Lung (tissue), 12 donors: Measurements from ENCODE around the gene CNP. TPM values are rescaled to one million over a fixed set of nuclear protein-coding genes. Genes with fewer than 3 reads are reported as not detected.

Experiments
- ATAC-seq: fragments of 200-7000 bp; cut with Tn5 transposase; one replicate; pipeline ENCODE4 v1.9.1; 2020; ENCODE audit warnings: moderate number of reproducible peaks; ENCODE audit not compliant: insufficient read depth, low FRiP score
- DNase-seq, 3 donors: peaks; one replicate each; pipeline ENCODE4 v3.0.0-alpha.2; 2013 to 2017
- H3K27ac ChIP-seq, 2 donors: one replicate each; pipeline ENCODE4 v1.5.1; 2013; ENCODE audit warnings: mild to moderate bottlenecking in 2 of 2, moderate library complexity in 2 of 2, control low read depth in 1 of 2, inconsistent platforms in 1 of 2, low read depth in 1 of 2, low read length in 1 of 2
- H3K27me3 ChIP-seq, 3 donors: one replicate each; pipeline ENCODE4 v1.5.1; 2013; ENCODE audit warnings: low read length in 2 of 3; ENCODE audit not compliant: control insufficient read depth in 3 of 3, insufficient read depth in 3 of 3
- H3K36me3 ChIP-seq, 4 donors: one replicate each; pipeline ENCODE4 v1.5.1; 2013; ENCODE audit warnings: low read length in 4 of 4, mild to moderate bottlenecking in 1 of 4, moderate library complexity in 1 of 4; ENCODE audit not compliant: control insufficient read depth in 4 of 4, insufficient read depth in 4 of 4
- H3K4me1 ChIP-seq, 5 donors: one replicate each; pipeline ENCODE4 v1.5.1; 2013; ENCODE audit warnings: low read length in 5 of 5, mild to moderate bottlenecking in 2 of 5, moderate library complexity in 1 of 5; ENCODE audit not compliant: control insufficient read depth in 5 of 5, insufficient read depth in 5 of 5
- H3K4me3 ChIP-seq: one replicate; pipeline ENCODE4 v1.5.1; 2013; ENCODE audit warnings: mild to moderate bottlenecking, control low read depth, moderate library complexity
- H3K9ac ChIP-seq, 2 donors: one replicate each; pipeline ENCODE4 v1.5.1; 2013; ENCODE audit warnings: low read length in 2 of 2, control low read depth in 1 of 2; ENCODE audit not compliant: insufficient read depth in 1 of 2
- H3K9me3 ChIP-seq, 4 donors: one replicate each; pipeline ENCODE4 v1.5.1; 2013; ENCODE audit warnings: low read length in 3 of 4, mild to moderate bottlenecking in 1 of 4, moderate library complexity in 1 of 4; ENCODE audit not compliant: control insufficient read depth in 4 of 4, insufficient read depth in 3 of 4
- WGBS, 2 donors: extraction: QIAGEN DNeasy Blood & Tissue Kit; methylation state at CpG; one replicate each; pipeline ENCODE4 v1.1.7; 2013; 5-methylcytosine and 5-hydroxymethylcytosine counted together
- polyA plus RNA-seq, 2 donors: library from polyadenylated mRNA; stranded (reverse); fragments of 200-250 nt; gene quantifications; one replicate each; pipeline ENCODE4 v1.2.1, GENCODE V29; 2013
- total RNA-seq, 2 donors: library from RNA; depleted of rRNA in 1 of 2; stranded (reverse); fragments of >200 nt in 1 of 2; gene quantifications; one replicate each; pipeline ENCODE4 v1.2.1, GENCODE V29; 2014 to 2021
- TF ChIP-seq, protein P1 (sequence below): IDR thresholded peaks from 2 replicates; pipeline ENCODE4 v1.5.1; 2012; ENCODE audit warnings: mild to moderate bottlenecking; ENCODE audit errors: control extremely low read depth, extremely low read depth
- donor health status: control.
- donor health status: control.
- donor health status: Bipolar disorder and iron deficiency.
- donor health status: healthy.
- donor health status: DM: yes; HTN: yes; CAD: no.

Gene CNP
- total and polyA plus RNA-seq, 4 donors = 32.3 to 53.5 (median 33.9) TPM

DNA sequence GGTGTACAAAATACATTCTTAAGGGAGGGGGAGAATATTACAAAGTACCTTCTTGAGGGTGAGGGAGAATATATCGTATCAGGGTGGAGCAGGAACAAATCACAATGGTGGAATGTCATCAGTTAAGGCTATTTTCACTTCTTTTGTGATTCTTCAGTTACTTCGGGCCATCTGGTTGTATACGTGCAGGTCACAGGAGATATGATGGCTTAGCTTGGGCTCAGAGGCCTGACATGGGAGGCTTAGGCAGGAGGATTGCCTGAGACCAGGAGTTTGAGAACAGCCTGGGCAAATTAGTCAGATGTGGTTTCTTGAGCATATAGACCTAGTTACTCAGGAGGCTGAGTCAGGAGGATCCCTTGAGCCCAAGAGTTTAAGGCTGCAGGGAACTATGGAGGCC, 23.1 kb upstream of the CNP start:
- no peak overlapping the region for H3K4me3 ChIP-seq
- TF ChIP-seq, protein P1, sequence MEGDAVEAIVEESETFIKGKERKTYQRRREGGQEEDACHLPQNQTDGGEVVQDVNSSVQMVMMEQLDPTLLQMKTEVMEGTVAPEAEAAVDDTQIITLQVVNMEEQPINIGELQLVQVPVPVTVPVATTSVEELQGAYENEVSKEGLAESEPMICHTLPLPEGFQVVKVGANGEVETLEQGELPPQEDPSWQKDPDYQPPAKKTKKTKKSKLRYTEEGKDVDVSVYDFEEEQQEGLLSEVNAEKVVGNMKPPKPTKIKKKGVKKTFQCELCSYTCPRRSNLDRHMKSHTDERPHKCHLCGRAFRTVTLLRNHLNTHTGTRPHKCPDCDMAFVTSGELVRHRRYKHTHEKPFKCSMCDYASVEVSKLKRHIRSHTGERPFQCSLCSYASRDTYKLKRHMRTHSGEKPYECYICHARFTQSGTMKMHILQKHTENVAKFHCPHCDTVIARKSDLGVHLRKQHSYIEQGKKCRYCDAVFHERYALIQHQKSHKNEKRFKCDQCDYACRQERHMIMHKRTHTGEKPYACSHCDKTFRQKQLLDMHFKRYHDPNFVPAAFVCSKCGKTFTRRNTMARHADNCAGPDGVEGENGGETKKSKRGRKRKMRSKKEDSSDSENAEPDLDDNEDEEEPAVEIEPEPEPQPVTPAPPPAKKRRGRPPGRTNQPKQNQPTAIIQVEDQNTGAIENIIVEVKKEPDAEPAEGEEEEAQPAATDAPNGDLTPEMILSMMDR = no peak
- H3K27ac ChIP-seq = peak overlapping the region in 1 of 2 donors; percentile 10
- H3K9me3 ChIP-seq = no peaks in the 10 kb centered on the region
- peaks cover 0 to 4% (median 0%) of the 10 kb centered on the region in 4 donors for H3K36me3 ChIP-seq
- no peaks in the 10 kb centered on the region for H3K27me3 ChIP-seq
- no peak overlapping the region for H3K9ac ChIP-seq
- WGBS, 2 donors = 91 to 94% methylated on average over 3 of the region's 3 CpGs
- DNase-seq (no peak), ATAC-seq (no peak)
- no peaks in the 10 kb centered on the region for H3K4me1 ChIP-seq

DNA sequence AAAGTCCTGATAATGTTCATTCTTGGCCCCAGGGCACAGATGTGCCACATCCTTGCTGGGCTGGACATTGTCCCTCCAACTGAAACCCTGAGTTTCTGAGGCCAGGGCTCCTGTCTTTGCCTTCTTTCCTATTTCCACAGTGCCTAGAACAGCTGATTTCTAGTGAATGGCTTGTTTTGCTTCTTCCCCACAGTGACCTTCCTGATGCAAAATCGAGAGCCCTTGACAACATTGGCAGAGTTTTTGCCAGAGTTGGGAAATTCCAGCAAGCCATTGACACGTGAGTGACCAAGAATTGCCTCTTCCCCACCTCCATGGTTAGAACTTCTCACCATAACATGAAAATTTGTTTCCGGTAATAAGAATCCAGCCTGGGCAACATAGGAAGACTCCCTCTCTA, 21.7 kb upstream of the CNP start:
- H3K27me3 ChIP-seq = no peaks in the 10 kb centered on the region
- DNase-seq = no peak
- H3K4me3 ChIP-seq = no peak overlapping the region
- peaks cover 0 to 2% (median 1%) of the 10 kb centered on the region in 4 donors for H3K36me3 ChIP-seq
- ATAC-seq = no peak
- TF ChIP-seq, protein P1 = no peak
- no peaks in the 10 kb centered on the region for H3K4me1 ChIP-seq
- H3K27ac ChIP-seq = no peak overlapping the region
- 65 to 78% methylated on average over 3 of the region's 3 CpGs for WGBS, 2 donors
- H3K9me3 ChIP-seq = no peaks in the 10 kb centered on the region
- no peak overlapping the region for H3K9ac ChIP-seq

DNA sequence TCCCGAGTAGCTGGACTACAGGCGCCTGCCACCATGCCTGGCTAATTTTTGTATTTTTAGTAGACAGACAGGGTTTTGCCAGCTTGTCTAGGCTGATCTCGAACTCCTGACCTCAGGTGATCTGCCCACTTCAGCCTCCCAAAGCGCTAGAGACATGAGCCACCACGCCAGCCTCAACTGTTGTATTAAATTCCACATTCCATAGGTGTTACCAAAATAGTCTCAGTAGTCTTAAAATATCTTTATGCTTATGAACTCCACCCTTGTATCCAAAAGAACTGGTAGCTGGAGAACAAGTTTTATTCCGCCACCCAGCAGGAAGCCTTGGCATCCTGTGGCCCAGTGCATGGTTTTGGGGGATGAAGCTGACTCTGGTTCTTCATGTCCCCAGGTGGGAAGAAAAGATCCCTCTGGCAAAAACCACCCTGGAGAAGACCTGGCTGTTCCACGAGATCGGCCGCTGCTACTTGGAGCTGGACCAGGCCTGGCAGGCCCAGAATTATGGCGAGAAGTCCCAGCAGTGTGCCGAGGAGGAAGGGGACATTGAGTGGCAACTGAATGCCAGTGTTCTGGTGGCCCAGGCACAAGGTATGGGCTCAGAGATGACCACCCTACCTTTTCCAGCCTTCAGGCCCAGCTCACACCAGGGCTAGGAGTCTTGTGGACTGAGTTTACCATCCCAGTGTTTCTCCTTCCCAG, 17.7 kb upstream of the CNP start:
- Histone ChIP-seq H3K9me3 (no peaks in the 10 kb centered on the region), H3K9ac (no peak overlapping the region), H3K27ac (no peak overlapping the region), H3K27me3 (no peaks in the 10 kb centered on the region), H3K4me3 (no peak overlapping the region), H3K4me1 (no peaks in the 10 kb centered on the region), H3K36me3 (peaks cover 0 to 3% (median 1%) of the 10 kb centered on the region in 4 donors)
- TF ChIP-seq, protein P1 = no peak
- DNase-seq (no peak), ATAC-seq (no peak)
- 86 to 87% methylated on average over 11 of the region's 11 CpGs for WGBS, 2 donors
